Cardiac muscle cell (in vitro differentiated cells and primary cell): ENCODE results near the gene PANX2. TPM values are rescaled to one million over a fixed set of nuclear protein-coding genes. Genes with fewer than 3 reads are reported as not detected.

Experiments
- DNase-seq, 2 donors: peaks; one replicate each; pipeline versions ENCODE4 v3.0.0 to v3.0.0-alpha.2; 2010 to 2017; ENCODE audit warnings: low read depth in 1 of 2, low spot score in 1 of 2
- H3K27ac ChIP-seq: fragments of 200-600 bp; sonication (generic); 2 replicates; pipeline ENCODE4 v1.5.1; 2016
- H3K27me3 ChIP-seq: fragments of 200-600 bp; sonication (generic); 2 replicates; pipeline ENCODE4 v1.6.0; 2016; ENCODE audit warnings: control low read depth
- H3K36me3 ChIP-seq: fragments of 200-600 bp; sonication (generic); 2 replicates; pipeline ENCODE4 v1.5.1; 2016; ENCODE audit warnings: control low read depth
- H3K4me1 ChIP-seq: fragments of 200-600 bp; sonication (generic); 2 replicates; pipeline ENCODE4 v1.8.1; 2017; ENCODE audit warnings: low read depth, mild to moderate bottlenecking, mixed run types
- H3K4me3 ChIP-seq: fragments of 200-600 bp; sonication (generic); 2 replicates; pipeline ENCODE4 v1.5.1; 2016; ENCODE audit warnings: mild to moderate bottlenecking
- H3K9me3 ChIP-seq: fragments of 200-600 bp; sonication (generic); 2 replicates; pipeline ENCODE4 v1.5.1; 2017; ENCODE audit warnings: low read depth, mild to moderate bottlenecking, control low read depth
- polyA plus RNA-seq: library from polyadenylated mRNA; unstranded; fragments of >200 nt; fragmentation: Nextera tagmentation; extraction: Ambion mirVana; gene quantifications from 2 replicates; pipeline ENCODE4 v1.2.1, GENCODE V29; 2016
- total RNA-seq: library from RNA; depleted of rRNA; stranded (reverse); fragments of >200 nt; gene quantifications from 2 replicates; pipeline ENCODE4 v1.2.3, GENCODE V29; 2016
- TF ChIP-seq, protein P1 (sequence below): IDR thresholded peaks from 2 replicates; pipeline ENCODE4 v1.5.1; 2012; ENCODE audit warnings: low read depth, mild to moderate bottlenecking, low read length

Gene PANX2
- total and polyA plus RNA-seq, 2 experiments from 2014 or later: 6.9 to 30.9 TPM

DNA sequence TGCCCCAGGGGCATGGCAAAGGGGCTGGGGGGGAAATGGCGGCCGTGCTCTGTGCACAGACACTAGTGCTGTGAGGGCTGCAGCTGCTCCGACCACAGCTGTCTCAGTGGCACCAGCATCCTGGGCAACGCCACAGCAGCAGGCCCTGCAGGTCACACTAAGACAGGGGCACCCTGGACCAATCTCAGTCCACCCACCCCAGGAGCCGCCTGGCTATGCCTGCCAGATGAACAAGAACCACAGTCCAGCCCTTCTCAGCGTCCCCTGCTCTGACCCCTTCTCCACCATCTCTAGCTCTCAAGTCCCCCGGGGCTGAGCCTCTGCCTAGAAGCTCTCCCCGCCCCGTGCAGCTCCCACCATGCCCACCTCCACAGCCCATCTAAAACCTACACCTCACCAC is 57.8 kb downstream of the PANX2 start:
- H3K27ac ChIP-seq: no peak overlapping the region
- H3K36me3 ChIP-seq: peaks cover 6% of the 10 kb centered on the region
- TF ChIP-seq, protein P1, sequence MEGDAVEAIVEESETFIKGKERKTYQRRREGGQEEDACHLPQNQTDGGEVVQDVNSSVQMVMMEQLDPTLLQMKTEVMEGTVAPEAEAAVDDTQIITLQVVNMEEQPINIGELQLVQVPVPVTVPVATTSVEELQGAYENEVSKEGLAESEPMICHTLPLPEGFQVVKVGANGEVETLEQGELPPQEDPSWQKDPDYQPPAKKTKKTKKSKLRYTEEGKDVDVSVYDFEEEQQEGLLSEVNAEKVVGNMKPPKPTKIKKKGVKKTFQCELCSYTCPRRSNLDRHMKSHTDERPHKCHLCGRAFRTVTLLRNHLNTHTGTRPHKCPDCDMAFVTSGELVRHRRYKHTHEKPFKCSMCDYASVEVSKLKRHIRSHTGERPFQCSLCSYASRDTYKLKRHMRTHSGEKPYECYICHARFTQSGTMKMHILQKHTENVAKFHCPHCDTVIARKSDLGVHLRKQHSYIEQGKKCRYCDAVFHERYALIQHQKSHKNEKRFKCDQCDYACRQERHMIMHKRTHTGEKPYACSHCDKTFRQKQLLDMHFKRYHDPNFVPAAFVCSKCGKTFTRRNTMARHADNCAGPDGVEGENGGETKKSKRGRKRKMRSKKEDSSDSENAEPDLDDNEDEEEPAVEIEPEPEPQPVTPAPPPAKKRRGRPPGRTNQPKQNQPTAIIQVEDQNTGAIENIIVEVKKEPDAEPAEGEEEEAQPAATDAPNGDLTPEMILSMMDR: no peak
- no peak for DNase-seq
- H3K9me3 ChIP-seq: no peaks in the 10 kb centered on the region
- H3K4me3 ChIP-seq: no peak overlapping the region
- no peaks in the 10 kb centered on the region for H3K4me1 ChIP-seq
- no peaks in the 10 kb centered on the region for H3K27me3 ChIP-seq

DNA sequence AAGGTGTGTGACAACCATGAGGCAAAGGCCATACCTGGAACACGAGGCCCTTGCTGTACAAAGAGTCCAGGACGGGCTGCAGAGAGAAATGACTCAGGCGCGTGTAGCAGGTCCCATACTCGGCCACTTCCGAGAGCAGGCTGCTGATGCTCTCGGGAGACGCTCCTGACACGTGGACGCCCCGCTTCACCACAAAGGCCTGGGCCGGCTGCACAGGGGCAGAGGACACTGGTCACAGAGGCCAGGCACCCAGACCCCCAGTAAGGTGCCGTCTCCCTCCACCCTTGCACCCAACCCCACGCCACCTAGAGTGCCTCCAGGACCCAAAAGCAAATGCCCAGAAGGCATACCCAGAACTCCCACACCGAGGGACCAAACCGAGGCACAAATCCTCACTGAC is 58.8 kb downstream of the PANX2 start:
- TF ChIP-seq, protein P1: no peak

More for the DNA sequence above, 58.8 kb downstream of the PANX2 start:
- H3K36me3 ChIP-seq: peaks cover under 1% of the 10 kb centered on the region
- DNase-seq: no peak
- no peaks in the 10 kb centered on the region for H3K27me3 ChIP-seq
- no peak overlapping the region for H3K4me3 ChIP-seq
- no peaks in the 10 kb centered on the region for H3K4me1 ChIP-seq
- H3K27ac ChIP-seq: no peak overlapping the region
- H3K9me3 ChIP-seq: no peaks in the 10 kb centered on the region

Other genes starting within 250 kb of the PANX2 start
- gene PIM3, start 210.0 kb upstream of the PANX2 start, total RNA-seq: 37.4 and 62.2 TPM in 2 replicates
- gene PIM3, start 210.0 kb upstream of the PANX2 start, polyA plus RNA-seq: 46.1 and 74.4 TPM in 2 replicates
- gene IL17REL, start 158.0 kb upstream of the PANX2 start, total RNA-seq: 1.8 TPM in 1 of 2 replicates, not detected in the other
- gene IL17REL, start 158.0 kb upstream of the PANX2 start, polyA plus RNA-seq: not detected in 2 replicates
- not detected in 2 replicates for gene TTLL8, start 112.4 kb upstream of the PANX2 start, total RNA-seq
- gene TTLL8, start 112.4 kb upstream of the PANX2 start, polyA plus RNA-seq: not detected in 2 replicates
- 0.11 and 0.27 TPM in 2 replicates for gene MLC1, start 85.3 kb upstream of the PANX2 start, total RNA-seq
- gene MLC1, start 85.3 kb upstream of the PANX2 start, polyA plus RNA-seq: 0.32 TPM in 1 of 2 replicates, not detected in the other
- gene MOV10L1, start 80.7 kb upstream of the PANX2 start, total RNA-seq: 0.18 TPM in 1 of 2 replicates, not detected in the other
- 1.1 TPM in 1 of 2 replicates, not detected in the other for gene MOV10L1, start 80.7 kb upstream of the PANX2 start, polyA plus RNA-seq
- gene TRABD, start 15.2 kb downstream of the PANX2 start, total RNA-seq: 38.3 and 50.7 TPM in 2 replicates
- 59.6 and 72.3 TPM in 2 replicates for gene TRABD, start 15.2 kb downstream of the PANX2 start, polyA plus RNA-seq
- gene SELENOO, start 30.3 kb downstream of the PANX2 start, total RNA-seq: 39.4 and 54.5 TPM in 2 replicates
- gene SELENOO, start 30.3 kb downstream of the PANX2 start, polyA plus RNA-seq: 29.8 and 30.2 TPM in 2 replicates
- gene TUBGCP6, start 74.3 kb downstream of the PANX2 start, total RNA-seq: 32.9 and 46.1 TPM in 2 replicates
- gene TUBGCP6, start 74.3 kb downstream of the PANX2 start, polyA plus RNA-seq: 32.6 and 48.3 TPM in 2 replicates
- 28.4 and 57.3 TPM in 2 replicates for gene HDAC10, start 80.5 kb downstream of the PANX2 start, total RNA-seq
- gene HDAC10, start 80.5 kb downstream of the PANX2 start, polyA plus RNA-seq: 19.8 and 20.8 TPM in 2 replicates
- 45.5 and 52.1 TPM in 2 replicates for gene MAPK12, start 91.0 kb downstream of the PANX2 start, total RNA-seq
- gene MAPK12, start 91.0 kb downstream of the PANX2 start, polyA plus RNA-seq: 61.5 and 67.1 TPM in 2 replicates
- 0.49 and 0.63 TPM in 2 replicates for gene MAPK11, start 99.6 kb downstream of the PANX2 start, total RNA-seq
- gene MAPK11, start 99.6 kb downstream of the PANX2 start, polyA plus RNA-seq: 0.12 TPM in 1 of 2 replicates, not detected in the other
- 142 and 195 TPM in 2 replicates for gene PLXNB2, start 136.9 kb downstream of the PANX2 start, total RNA-seq
- 77.0 and 83.2 TPM in 2 replicates for gene PLXNB2, start 136.9 kb downstream of the PANX2 start, polyA plus RNA-seq
- 7.0 and 7.9 TPM in 2 replicates for gene DENND6B, start 156.3 kb downstream of the PANX2 start, total RNA-seq
- gene DENND6B, start 156.3 kb downstream of the PANX2 start, polyA plus RNA-seq: 10.6 and 13.3 TPM in 2 replicates
- gene PPP6R2, start 172.6 kb downstream of the PANX2 start, total RNA-seq: 78.6 and 88.4 TPM in 2 replicates
- gene PPP6R2, start 172.6 kb downstream of the PANX2 start, polyA plus RNA-seq: 39.8 and 41.4 TPM in 2 replicates